ENCODE results near the gene XPR1. TPM values are rescaled to one million over a fixed set of nuclear protein-coding genes. Genes with fewer than 3 reads are reported as not detected.

Gene XPR1
- total and polyA plus RNA-seq, 2 donors (not counting 3 experiments of a cell fraction or from before 2014, with no cell fraction given): 23.9 to 26.7 TPM

DNA sequence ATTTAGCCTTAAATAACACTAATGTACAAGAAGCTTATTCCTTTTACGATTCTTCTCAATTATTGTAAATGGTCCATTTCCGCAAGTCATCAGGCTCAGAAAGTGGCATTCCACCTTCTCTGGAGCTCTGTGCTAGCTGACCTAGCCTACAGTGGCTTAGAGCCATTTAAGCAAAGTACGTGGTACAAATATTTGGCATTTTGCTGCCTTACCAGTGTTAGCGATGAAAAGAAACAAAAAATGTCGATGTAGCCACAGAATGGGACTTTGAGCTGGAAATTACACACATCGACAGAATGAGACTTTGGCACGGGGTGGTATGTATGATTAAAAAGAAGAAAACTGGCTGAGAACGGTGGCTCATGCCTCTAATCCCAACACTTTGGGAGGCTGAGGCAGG lies 47.0 kb upstream of the XPR1 start:
- no peaks in the 10 kb centered on the region for H3K9me3 ChIP-seq (replicated peaks; ENCODE audit: control insufficient read depth, insufficient read depth, low read length)
- no peaks in the 10 kb centered on the region for H3K9me1 ChIP-seq (replicated peaks; ENCODE audit: control insufficient read depth, extremely low read depth, insufficient read depth, low read length)
- H3K4me2 ChIP-seq (ENCODE audit: insufficient read depth, low read length): no peak overlapping the region
- no peak for FAIRE-seq
- no peak overlapping the region for H3K9ac ChIP-seq (replicated peaks; ENCODE audit: extremely low read depth, insufficient read depth, low read length)
- H3K79me2 ChIP-seq (ENCODE audit: control insufficient read depth, insufficient read depth, low read length): no peaks in the 10 kb centered on the region
- no TSS peak for BruUV-seq (replicated peaks)
- no peaks in the 10 kb centered on the region for H4K20me1 ChIP-seq (replicated peaks; ENCODE audit: control insufficient read depth, extremely low read depth, insufficient read depth, low read length)
- no peaks in the 10 kb centered on the region for H3K36me3 ChIP-seq (ENCODE audit: control insufficient read depth in 2 of 2, extremely low read depth in 1 of 2, insufficient read depth in 2 of 2, low read length in 2 of 2)
- intact Hi-C loops (cut with micrococcal nuclease) (no loop called here), dilution Hi-C loops (cut with MboI; ENCODE audit: extremely low pct_ligation_motif_present, low sequenced_read_pairs) (no loop called here)
- TF ChIP-seq, protein P1, sequence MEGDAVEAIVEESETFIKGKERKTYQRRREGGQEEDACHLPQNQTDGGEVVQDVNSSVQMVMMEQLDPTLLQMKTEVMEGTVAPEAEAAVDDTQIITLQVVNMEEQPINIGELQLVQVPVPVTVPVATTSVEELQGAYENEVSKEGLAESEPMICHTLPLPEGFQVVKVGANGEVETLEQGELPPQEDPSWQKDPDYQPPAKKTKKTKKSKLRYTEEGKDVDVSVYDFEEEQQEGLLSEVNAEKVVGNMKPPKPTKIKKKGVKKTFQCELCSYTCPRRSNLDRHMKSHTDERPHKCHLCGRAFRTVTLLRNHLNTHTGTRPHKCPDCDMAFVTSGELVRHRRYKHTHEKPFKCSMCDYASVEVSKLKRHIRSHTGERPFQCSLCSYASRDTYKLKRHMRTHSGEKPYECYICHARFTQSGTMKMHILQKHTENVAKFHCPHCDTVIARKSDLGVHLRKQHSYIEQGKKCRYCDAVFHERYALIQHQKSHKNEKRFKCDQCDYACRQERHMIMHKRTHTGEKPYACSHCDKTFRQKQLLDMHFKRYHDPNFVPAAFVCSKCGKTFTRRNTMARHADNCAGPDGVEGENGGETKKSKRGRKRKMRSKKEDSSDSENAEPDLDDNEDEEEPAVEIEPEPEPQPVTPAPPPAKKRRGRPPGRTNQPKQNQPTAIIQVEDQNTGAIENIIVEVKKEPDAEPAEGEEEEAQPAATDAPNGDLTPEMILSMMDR (IDR thresholded peaks at IDR 0.05; ENCODE audit: extremely low read depth in 1 of 2, insufficient read depth in 1 of 2, low read depth in 1 of 2, low read length in 2 of 2): no peak
- no peak for TF ChIP-seq FOS (IDR thresholded peaks at IDR 0.05; ENCODE audit: borderline replicate concordance, insufficient read depth, low read length)
- no peak overlapping the region for H3K4me3 ChIP-seq (replicated peaks in 1 of 3; ENCODE audit: insufficient read depth in 1 of 3, low read depth in 1 of 3, low read length in 3 of 3)
- POLR2A ChIA-PET: no interaction called here
- no peak overlapping the region for H3K27ac ChIP-seq (ENCODE audit: insufficient read depth, low read depth, low read length)
- no peak for DNase-seq (ENCODE audit: low read depth, low spot score)
- no peak overlapping the region for H2AFZ ChIP-seq (ENCODE audit: low read depth, low read length)
- H3K27me3 ChIP-seq (ENCODE audit: control insufficient read depth in 2 of 2, insufficient read depth in 2 of 2, low read length in 2 of 2): peaks cover 0 to 3% of the 10 kb centered on the region in 2 experiments
- CTCF ChIA-PET: interaction anchor here (1.0 to 1.4 kb wide), 4 partner anchors 11 to 278 kb away, joined by 3 to 7 read pairs (median 3); no protein-coding TSS in a partner anchor
- H3K4me1 ChIP-seq (ENCODE audit: control insufficient read depth, extremely low read depth, insufficient read depth, low read length): no peaks in the 10 kb centered on the region

DNA sequence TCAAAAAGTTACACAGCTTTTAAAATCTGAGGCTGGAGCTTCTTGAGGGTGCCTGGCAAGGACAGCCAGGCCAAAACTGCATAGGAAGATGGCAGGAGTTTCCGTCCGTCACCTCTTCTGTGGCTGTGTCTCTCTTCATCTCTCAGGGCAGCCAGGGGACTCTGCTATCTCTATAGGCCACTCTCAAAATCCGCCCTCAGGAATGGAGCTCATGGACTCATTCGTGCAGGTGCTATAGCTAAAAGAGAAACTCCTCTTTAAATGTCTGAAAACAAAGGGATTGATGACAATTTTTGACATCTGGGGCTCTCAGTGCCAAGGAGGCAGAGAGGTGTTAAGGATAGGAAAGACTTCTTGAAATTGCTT lies 45.8 kb upstream of the XPR1 start:
- ChIA-PET POLR2A (no interaction called here), CTCF (interaction anchor here (1.0 to 1.4 kb wide), 4 partner anchors 12 to 277 kb away, joined by 3 to 7 read pairs (median 3); no protein-coding TSS in a partner anchor)
- TSS peak; percentile 30 for BruUV-seq (replicated peaks)

More for the DNA sequence above, 45.8 kb upstream of the XPR1 start:
- FAIRE-seq (no peak), DNase-seq (ENCODE audit: low read depth, low spot score) (no peak)
- H2AFZ ChIP-seq (ENCODE audit: low read depth, low read length): peak overlapping the region; percentile 4
- TF ChIP-seq POLR2A (IDR thresholded peaks at IDR 0.05; ENCODE audit: low read depth, low read length): no peak
- TF ChIP-seq MAX (IDR thresholded peaks at IDR 0.05; ENCODE audit: insufficient read depth, insufficient read length): no peak
- TF ChIP-seq POLR2AphosphoS5 (IDR thresholded peaks at IDR 0.05; ENCODE audit: insufficient read depth, low read depth, low read length): no peak
- no peak for TF ChIP-seq MYC (IDR thresholded peaks at IDR 0.05; ENCODE audit: low read depth, low read length)
- no peak for TF ChIP-seq FOS (IDR thresholded peaks at IDR 0.05; ENCODE audit: borderline replicate concordance, insufficient read depth, low read length)
- TF ChIP-seq EZH2 (IDR thresholded peaks at IDR 0.05; ENCODE audit: borderline replicate concordance, low read depth, low read length, severe bottlenecking): no peak
- dilution Hi-C loops (cut with MboI; ENCODE audit: extremely low pct_ligation_motif_present, low sequenced_read_pairs): no loop called here
- H3K27me3 ChIP-seq (ENCODE audit: control insufficient read depth in 2 of 2, insufficient read depth in 2 of 2, low read length in 2 of 2): peaks cover 0 to 4% of the 10 kb centered on the region in 2 experiments
- H3K4me3 ChIP-seq (replicated peaks in 1 of 3; ENCODE audit: insufficient read depth in 1 of 3, low read depth in 1 of 3, low read length in 3 of 3): no peak overlapping the region
- no peaks in the 10 kb centered on the region for H4K20me1 ChIP-seq (replicated peaks; ENCODE audit: control insufficient read depth, extremely low read depth, insufficient read depth, low read length)
- intact Hi-C loops (cut with micrococcal nuclease): no loop called here
- no peaks in the 10 kb centered on the region for H3K36me3 ChIP-seq (ENCODE audit: control insufficient read depth in 2 of 2, extremely low read depth in 1 of 2, insufficient read depth in 2 of 2, low read length in 2 of 2)
- H3K9ac ChIP-seq (replicated peaks; ENCODE audit: extremely low read depth, insufficient read depth, low read length): no peak overlapping the region
- H3K79me2 ChIP-seq (ENCODE audit: control insufficient read depth, insufficient read depth, low read length): no peaks in the 10 kb centered on the region
- H3K27ac ChIP-seq (ENCODE audit: insufficient read depth, low read depth, low read length): no peak overlapping the region
- no peaks in the 10 kb centered on the region for H3K9me1 ChIP-seq (replicated peaks; ENCODE audit: control insufficient read depth, extremely low read depth, insufficient read depth, low read length)
- H3K9me3 ChIP-seq (replicated peaks; ENCODE audit: control insufficient read depth, insufficient read depth, low read length): no peaks in the 10 kb centered on the region
- no peaks in the 10 kb centered on the region for H3K4me1 ChIP-seq (ENCODE audit: control insufficient read depth, extremely low read depth, insufficient read depth, low read length)
- H3K4me2 ChIP-seq (ENCODE audit: insufficient read depth, low read length): no peak overlapping the region

Data from endothelial cell of umbilical vein (primary cell).